ENCODE results near the gene RPS6KB1. TPM values are rescaled to one million over a fixed set of nuclear protein-coding genes. Genes with fewer than 3 reads are reported as not detected.

RPS6KB1 gene
- total and polyA plus RNA-seq, 2 of the 8 experiments (the other 6 are each of a cell fraction or from before 2014, with no cell fraction given) = 3.4 to 28.4 TPM

GRCh38 chr17:59845595-59846393 lies 47.1 kb upstream of the RPS6KB1 start (continued):
- TF ChIP-seq BCL11A (IDR thresholded peaks at IDR 0.05; ENCODE audit: low read depth in 2 of 2, low read length in 2 of 2) (no peak), CHD1 (IDR thresholded peaks at IDR 0.05; ENCODE audit: low read depth, low read length) (no peak), SIX5 (IDR thresholded peaks at IDR 0.05; ENCODE audit: low read depth, low read length) (no peak), POLR2AphosphoS5 (IDR thresholded peaks at IDR 0.05; ENCODE audit: low read depth, low read length) (peak; percentile 37; the same call in 1 of the 2 replicates), POLR2A (IDR thresholded peaks at IDR 0.05; ENCODE audit: control extremely low read depth in 1 of 2, low read depth in 2 of 2, low read length in 2 of 2) (peak in 1 of 2 experiments; percentile 50; a peak in 1 of 3 replicates)

Data from H1 (cell line).